GF-D8 (cell line): ENCODE results near the gene LGR4.
"Not testable (repeated sequence)": the region's sequence is repeated elsewhere in the genome, so short reads cannot be mapped to it uniquely, and the experiment has no call there.

Source experiments
- DNase-seq: peaks from one replicate; lab custom pipeline; 2025; lab: John Stamatoyannopoulos, UW

The LGR4 gene

DNA sequence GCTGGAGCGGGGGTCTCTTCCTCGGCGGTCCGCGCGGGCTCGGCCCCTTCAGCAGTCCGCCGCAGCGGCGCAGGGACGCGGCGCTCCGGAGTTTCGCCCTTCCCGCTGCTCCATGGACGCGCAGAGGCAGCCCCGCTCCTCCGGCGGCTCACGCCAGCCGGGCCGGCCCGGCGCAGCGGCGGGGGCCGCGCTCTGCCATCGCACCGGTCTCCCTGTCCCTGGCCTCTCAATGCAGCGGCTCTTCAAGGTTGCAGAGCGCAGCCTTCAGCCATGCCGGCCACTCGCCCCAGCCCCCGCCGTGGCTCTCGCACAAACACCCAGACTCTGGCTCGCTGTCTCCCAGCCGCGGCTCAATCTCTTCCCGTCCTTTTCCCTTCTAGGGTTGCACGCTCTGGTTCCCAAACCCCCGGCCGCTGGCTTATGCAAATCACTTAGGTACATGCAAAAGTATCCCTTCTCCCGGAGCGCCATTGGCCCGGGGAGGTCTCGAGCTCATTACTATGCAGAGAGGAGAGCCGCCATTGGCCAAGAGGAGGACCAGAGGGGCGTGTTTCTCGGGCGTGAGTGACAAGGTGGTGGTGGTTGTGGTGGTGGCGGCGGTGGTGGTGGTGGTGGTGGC, at the start of gene LGR4:
Gene LGR4 (minus strand): TSS at position 393 of the 619 bp plus-strand sequence. CDS start 488 bp downstream, outside the sequence.
- peak; percentile 66 for DNase-seq

GRCh38 chr11:27520226-27520625, 47.6 kb upstream of the LGR4 start:
- DNase-seq, result no peak

DNA sequence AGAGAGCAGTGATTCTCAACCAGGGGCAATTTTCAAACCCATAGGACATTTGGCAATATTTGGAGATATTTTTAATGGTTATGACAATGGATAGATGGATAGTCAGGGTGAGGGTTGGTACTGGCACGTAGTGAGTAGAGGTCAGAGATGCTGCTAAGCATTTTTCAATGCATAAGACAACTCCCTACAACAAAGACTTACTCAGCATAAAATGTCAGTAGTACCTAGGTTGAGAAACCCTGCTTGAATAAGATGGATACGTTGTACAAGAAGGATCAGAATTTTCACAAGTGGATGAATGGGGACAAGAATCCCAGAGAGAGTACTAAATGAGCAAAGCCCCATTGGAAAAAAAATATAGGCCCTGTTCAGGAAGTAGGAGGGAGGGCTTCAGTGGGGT, 45.9 kb upstream of the LGR4 start:
- DNase-seq, result no peak

- DNase-seq, result not testable (repeated sequence)
Measured at GRCh38 chr11:27517490-27517889, 44.9 kb upstream of the LGR4 start.

GRCh38 chr11:27514558-27514957, 42.0 kb upstream of the LGR4 start:
- no peak for DNase-seq

- no peak for DNase-seq
Measured at GRCh38 chr11:27514076-27514475, 41.5 kb upstream of the LGR4 start.

DNA sequence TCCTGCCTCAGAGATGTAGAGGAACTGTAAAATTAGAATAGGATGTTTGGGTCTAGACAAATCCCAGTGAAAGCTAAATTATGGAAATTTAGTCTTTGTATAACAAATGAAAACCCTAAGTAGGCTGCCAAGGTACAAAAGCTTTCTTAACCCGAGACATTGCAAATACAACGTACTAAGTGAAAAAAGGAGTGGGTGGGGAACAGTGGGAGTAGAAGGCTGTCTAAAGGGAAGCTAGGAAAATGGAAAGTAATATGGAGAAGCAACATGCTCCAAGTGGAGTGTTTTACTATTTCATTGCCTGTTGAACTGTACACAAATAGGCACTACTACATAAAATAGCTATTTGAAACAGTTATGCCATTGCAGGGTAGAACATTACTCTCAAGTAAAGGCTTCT, 40.8 kb upstream of the LGR4 start:
- DNase-seq, result no peak

DNA sequence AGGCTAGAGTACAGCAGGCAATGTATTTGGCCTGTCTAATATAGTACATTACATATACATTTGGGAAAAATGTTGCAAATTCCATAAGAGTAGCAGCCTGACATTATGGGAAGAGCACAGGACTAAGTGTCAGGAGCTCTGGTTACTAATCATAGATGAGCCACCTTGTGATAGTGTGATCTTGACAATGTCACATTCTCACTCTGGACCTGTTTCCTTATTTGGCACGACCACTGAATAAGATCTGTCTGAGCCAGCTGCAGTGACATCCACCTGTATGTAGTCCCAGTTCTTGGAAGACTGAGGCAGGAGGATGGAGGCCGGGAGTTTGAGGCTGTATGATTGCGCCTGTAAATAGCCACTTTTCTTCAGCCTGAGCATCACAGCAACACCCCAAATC, 39.6 kb upstream of the LGR4 start:
- no peak for DNase-seq

GRCh38 chr11:27509908-27510307, 37.3 kb upstream of the LGR4 start:
- no peak for DNase-seq

DNA sequence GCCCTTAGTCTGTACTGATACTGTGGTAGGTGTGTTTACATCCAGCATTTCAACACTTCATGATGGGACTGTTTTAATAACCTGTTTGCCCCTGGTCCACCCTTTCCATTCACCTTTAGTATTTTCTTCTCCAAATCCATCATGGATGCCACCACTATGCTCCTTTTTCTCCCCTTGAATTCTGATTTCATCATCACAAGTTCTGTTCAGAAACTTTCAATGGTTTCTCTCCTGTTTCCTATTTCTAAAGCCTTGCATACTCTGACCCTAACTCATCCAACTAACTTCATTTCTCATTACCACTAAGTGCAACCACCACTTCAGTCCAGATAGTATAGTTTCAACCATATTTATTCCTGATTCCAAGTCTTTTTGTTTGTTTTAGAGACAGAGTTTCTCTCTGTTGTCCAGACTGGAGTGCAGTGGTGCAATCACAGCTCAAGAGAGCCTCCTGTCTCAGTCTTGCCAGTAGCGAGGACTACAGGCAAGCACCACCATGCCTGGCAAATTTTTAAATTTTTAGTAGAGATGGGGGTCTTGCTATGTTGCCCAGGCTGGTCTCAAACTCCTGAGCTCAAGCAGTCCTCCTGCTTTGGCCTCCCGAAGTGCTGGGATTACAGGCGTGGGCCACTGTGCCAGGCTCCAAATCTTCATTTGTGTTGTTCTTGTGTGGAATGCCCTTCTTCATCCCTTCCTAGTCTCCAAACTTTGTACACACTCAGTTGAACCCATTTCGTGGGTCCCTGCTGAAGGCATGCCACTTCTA, 35.1 kb upstream of the LGR4 start:
- DNase-seq, result no peak

DNA sequence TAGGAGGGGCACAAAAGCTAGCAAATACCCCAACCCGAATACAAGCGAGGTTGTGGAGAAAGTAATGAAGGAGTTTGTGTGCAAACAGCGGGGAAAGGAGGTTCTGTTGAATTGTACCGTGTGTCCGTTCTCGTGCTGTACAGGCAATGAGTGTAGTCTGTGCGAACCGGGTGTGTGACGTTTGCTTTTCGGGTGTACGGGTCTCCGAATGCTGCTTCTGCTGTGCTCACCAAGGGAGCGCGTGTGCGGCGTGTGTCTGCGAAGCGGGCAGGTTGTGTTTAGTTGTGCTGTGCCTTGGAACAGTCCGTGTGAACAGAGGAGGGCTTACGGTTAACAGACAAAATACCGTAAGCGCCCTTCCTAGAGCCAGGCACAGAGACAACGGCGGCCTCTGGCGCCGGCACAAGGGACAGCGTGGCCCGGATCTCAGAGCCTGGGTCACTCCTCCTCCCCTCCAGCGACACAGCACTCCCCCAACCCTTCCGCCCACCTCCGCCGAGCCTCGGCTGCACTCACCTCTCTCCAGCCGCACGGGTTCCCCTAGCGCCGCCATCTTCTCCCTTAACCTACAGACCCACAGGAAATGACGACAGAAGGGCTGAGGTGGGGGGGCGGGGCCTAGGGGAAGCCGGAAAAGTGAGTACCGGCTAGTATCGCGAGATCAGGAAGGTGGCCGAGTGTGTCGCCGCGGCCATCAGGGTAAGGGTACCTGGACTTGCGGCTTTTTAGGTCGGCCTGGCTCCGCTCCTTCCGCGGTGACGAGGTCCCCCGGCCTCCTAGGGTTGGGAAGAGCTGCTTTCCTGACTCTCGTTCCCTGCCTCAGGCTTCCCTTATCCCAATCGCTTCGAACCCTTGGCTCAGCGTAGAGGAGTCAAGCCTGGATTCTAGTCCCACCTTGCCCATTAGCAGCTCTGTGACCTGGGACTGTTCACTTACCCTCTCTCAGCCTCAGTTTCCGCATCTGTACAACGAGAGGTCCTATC, 33.9 kb upstream of the LGR4 start, which contains the start of gene LIN7C:
Gene LIN7C (minus strand): TSS at position 570 of the 983 bp plus-strand sequence. CDS start 17 bp downstream, at position 553.
- DNase-seq, result peak; percentile 63

GRCh38 chr11:27505781-27506180, 33.2 kb upstream of the LGR4 start:
- DNase-seq, result no peak

GRCh38 chr11:27504205-27504604, 31.6 kb upstream of the LGR4 start:
- DNase-seq, result no peak

GRCh38 chr11:27501100-27501499, 28.5 kb upstream of the LGR4 start:
- no peak for DNase-seq

GRCh38 chr11:27497911-27498310, 25.3 kb upstream of the LGR4 start:
- no peak for DNase-seq

DNA sequence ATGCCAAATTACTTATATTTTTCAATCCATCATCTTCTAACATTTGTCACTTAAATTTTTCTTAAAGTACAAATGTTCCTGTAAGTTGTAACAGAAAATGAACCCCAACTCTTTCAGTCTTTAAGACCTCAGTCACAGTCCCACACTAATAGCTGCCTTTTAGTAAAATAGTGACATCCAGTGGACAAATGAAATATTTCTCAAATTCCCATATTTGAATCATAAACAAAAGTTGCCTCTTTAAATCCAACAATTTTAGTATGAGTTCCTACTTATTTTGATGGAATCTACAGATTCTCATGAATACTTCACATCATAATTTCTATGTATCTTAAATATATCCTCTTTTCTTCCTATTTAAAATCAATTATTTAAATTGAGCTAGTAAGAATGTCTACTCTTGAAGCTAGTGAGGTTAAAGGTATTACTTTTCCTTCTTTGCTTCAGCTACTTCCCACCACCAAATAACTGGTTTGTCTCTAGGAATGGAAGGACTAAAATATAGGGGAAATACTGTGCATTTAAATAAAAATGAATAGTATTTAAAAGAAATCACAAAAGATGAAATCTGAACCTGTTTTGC, 24.8 kb upstream of the LGR4 start:
- DNase-seq, result no peak

GRCh38 chr11:27496461-27496860, 23.9 kb upstream of the LGR4 start:
- no peak for DNase-seq

DNA sequence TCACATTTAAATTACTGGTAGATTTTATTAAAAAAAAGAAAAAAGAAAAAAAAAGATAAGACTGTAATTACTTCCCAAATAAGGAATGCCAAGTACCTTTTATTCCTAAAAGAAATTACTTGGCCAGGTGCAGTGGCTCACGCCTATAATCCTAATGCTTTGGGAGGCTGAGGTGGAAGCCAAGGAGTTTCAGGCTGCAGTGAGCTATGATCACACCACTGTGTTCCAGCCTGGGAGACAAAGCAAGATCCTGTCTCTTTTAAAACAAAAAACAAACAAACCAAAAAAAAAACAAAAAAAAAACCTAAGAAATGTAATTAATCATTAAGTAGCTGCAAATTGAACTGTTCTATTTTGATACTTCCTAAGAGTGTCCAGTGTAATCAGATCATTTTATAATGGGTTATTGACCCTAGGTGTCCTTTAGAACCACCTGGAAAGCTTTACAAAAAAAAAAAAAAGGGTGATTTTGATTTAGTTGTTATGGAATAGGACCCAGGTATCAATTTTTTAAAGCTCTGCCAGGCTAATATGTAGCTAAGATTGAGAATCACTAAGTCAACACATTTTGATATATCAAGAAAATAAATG, 23.2 kb upstream of the LGR4 start:
- no peak for DNase-seq

DNA sequence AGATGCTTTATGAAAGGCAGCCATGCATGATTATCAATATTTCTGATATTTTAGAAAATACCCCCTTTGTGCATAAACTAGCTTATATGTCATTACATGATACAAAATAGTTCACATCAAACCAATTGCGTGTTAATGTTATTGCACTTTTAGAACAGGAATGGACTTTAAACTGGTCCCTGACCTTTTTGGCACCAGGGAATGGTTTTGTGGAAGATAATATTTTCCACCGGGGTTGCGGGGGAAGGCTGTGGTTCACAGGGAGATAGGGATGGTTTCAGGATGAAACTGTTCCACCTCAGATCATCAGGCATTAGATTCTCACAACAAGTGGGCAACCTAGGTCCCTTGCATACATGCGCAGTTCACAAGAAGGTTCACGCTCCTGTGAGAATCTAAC, 16.5 kb upstream of the LGR4 start:
- DNase-seq, result no peak

- no peak for DNase-seq
Measured at GRCh38 chr11:27487706-27488105, 15.1 kb upstream of the LGR4 start.

DNA sequence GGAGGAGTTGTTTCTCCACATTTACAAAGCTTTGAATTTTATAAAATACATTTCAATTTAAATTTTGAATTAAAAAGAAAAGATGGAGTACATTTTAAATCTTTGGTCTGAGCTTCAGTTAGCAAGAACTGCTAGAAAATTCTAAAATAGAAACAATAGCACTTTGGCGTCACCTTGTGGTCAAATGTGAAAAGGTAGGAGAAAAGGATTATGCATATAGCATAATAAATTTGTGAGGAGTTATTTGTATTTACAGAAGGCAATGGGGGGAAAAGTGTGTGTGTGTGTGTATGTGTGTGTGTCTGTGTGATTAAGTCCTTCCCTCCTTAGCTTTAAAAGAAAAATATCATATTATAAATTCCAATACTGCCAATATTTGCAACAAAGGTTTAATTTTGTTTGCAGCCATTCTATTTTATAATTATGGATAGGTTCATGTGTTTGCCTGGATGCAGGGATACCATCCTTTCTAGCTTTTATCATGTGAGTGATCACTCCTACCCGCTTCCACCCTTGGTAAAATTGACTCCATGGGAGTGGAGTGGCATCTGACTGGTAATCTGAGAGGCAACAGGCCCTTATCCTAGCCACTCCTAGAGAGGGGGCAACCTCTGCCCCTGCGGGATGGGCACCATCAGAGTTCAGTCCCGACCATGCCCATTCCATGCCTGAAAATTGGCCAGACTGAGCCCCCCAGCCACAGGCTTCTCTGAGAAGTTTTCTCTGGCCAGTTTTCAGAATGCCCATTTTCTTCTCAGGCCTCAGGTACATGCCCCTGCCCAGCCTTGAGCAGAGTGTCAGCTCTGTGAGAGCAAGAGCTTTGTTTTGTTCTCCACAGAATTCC, 13.6 kb upstream of the LGR4 start:
- no peak for DNase-seq
